Measurements from ENCODE around the gene DEGS2.

Gene DEGS2

DNA sequence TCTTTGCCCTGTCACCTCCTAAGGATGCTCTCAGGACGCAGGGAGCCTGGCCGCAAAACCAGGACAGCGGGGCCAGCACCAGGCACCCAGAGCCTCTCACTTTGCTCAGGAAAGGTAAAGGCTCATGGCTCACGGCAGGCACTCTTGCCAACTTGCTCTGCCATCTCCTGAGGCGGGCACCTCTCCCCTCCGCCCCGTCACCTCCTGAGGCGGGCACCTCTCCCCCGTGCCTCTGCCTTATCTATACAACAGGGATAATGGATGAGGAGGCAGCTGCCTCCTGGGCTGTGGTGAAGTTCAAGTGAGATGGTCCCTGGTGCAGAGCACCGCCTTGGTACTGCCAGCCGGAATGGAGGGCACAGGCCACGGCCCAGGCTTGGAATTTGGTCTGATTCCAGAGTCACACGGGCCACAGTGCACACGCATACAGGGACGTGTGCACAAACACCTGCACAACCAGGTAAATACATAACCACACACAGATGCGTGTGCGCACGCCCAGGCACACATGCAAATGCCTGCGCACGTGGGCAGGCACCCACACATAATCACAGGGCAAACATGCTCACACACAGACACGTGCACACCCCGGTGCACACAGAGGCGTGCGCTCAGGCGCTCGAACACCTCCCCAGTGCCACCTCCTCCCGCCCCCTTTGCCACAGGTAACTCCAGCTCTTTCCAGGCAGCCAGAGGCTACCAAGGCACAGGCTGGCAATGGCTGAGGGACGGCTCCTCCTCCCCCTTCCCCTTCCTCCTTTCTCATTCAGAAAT is 11.6 kb downstream of the DEGS2 start:
- no peak for DNase-seq

GRCh38 chr14:100147181-100147631 is 12.2 kb downstream of the DEGS2 start:
- no peak for DNase-seq

- DNase-seq = no peak
Measured at GRCh38 chr14:100146531-100147091, 12.8 kb downstream of the DEGS2 start.

- no peak for DNase-seq
Measured at GRCh38 chr14:100145682-100146464, 13.6 kb downstream of the DEGS2 start.

DNA sequence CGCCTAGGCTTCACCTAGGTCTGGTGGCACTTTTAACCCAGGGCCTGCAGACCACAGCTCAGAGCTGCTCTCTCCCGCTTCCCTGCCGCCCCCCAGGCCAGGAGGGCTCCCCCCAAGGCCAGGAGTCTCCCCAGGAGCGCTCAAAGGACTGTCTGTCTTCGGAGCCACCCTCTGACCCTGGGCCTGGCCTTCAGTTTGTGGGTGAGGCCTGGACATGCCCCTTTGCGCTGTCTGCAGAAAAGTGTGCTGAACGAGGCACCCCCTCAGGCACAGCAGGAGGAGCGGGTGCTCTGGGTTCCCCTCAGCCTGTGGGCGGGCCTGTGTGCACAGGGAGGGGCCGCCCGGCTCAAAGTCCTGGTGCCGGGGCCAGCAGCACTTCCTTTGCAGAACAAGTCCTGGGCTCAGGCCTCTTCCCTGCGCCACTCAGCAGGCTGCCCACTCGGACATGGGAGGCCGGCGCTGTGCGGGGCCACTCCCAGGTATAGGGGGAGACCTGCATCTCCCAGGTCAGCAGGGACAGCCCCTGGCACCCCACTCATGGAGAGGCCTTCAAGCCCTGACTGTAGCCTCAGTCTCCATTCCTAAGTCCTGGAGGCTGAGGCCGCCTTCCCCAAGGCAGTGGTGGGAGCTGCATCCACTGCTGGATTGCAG is 14.3 kb downstream of the DEGS2 start:
- no peak for DNase-seq

- DNase-seq = no peak
Measured at GRCh38 chr14:100144645-100144995, 14.8 kb downstream of the DEGS2 start.

DNA sequence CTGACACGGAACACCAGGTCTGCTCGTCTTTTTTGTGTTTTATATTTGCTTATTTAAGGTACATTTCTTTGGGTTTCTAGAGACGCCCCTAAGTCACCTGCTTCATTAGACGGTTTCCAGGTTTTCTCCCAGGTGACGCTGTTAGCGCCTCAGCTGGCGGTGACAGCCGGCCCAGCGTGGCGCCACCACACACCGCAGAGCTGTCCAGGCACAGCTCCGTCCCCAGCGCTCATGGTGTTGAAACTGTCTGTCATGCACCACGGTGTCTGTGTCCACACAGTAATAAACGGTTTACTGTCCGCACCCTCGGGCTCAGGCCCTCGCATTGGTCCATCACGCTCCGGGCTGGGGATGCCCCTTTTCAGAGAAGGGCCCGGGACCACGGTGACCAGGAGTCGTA is 15.5 kb downstream of the DEGS2 start:
- no peak for DNase-seq

- no peak for DNase-seq
Measured at GRCh38 chr14:100143523-100143922, 15.9 kb downstream of the DEGS2 start.

- no peak for DNase-seq
Measured at GRCh38 chr14:100142073-100143040, 17.1 kb downstream of the DEGS2 start.

DNA sequence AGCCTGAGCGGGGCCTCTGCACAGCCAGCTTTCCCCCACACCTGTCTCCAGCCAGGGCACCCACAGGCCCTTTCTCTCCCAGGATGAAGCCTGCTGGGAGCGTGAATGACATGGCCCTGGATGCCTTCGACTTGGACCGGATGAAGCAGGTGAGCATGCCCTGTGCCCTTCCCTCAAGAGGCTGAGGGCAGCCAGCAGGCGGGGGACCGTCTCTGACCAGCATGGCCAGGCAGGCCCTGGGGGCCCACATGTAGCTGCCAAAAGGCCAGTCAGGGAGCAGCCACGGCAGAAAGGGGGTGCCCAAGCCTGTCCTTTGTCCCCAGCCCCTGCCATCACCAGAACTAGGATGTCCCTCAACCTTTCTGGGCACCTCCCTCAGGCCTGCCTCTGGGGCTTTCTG is 18.3 kb downstream of the DEGS2 start:
- no peak for DNase-seq

DNA sequence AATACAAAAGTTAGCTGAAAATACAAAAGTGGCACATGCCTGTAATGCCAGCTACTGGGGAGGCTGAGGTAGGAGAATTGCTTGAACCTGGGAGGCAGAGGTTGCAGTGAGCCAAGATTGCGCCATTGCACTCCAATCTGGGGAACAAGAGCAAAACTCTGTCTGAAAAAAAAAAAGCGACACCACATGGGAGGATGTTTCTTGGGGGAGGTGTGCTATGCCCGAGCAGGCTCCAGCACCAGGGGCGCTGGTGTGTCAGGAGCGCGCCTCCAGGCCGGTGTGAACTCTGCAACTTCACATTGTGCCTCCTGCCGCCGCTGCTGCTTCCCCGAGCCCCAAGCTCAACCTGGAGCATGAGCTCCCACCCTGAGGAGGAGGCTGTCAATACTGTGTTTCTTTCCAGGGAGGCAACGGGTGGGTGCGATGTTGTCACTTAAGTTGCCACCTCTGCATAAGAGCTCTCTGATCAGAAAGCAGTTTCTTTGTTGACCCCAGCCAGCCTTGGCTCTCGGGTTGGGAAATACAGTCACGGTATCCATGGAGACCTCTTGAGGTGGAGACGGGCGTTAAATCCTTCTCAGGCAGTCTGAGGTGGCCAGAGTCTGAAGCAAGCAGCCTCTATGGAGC is 18.9 kb downstream of the DEGS2 start:
- no peak for DNase-seq

GRCh38 chr14:100138955-100139354 is 20.5 kb downstream of the DEGS2 start:
- DNase-seq = no peak

GRCh38 chr14:100138082-100138787 is 21.2 kb downstream of the DEGS2 start:
- no peak for DNase-seq

- no peak for DNase-seq
Measured at GRCh38 chr14:100137173-100137572, 22.3 kb downstream of the DEGS2 start.

DNA sequence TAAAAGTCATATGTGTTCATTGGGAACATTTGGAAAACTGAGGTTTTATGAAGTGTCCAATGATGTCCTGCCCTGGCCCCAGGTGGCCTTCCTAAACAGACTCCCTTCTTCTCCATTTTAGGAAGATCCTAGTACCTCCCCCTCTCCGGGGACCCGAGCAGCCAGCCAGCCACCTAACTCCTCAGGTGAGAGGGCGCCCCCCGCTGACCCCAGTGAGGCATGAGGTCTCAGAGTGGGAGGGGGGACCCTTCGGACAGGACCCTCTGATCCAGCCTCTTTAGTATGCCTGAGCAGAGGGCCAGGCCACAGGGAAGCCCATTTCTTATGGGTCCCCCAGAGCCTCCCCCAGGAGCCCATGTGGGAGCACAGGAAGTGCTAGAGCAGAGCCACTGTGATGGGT is 23.7 kb downstream of the DEGS2 start:
- no peak for DNase-seq

DNA sequence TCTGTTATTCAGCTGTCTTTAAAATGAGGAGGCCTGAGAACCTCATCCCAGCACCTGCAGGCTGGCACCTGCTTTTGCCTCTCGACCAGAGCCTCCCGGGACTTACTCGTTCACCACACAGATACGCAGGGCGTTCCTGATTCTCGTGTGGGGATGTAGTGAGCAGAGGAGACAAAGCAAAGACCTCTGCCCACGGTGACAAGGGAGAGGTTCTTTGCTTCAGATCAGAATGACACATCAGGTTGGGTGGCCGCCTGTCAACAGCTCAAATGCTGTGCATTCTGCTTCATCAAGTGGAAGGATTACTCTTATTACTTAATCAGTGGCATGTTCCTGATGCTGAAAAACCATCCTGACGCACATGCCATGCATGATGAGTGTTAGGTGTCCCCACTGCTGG is 24.4 kb downstream of the DEGS2 start:
- no peak for DNase-seq

- no peak for DNase-seq
Measured at GRCh38 chr14:100134586-100134985, 24.9 kb downstream of the DEGS2 start.

GRCh38 chr14:100132903-100133510 is 26.4 kb downstream of the DEGS2 start:
- DNase-seq = no peak

DNA sequence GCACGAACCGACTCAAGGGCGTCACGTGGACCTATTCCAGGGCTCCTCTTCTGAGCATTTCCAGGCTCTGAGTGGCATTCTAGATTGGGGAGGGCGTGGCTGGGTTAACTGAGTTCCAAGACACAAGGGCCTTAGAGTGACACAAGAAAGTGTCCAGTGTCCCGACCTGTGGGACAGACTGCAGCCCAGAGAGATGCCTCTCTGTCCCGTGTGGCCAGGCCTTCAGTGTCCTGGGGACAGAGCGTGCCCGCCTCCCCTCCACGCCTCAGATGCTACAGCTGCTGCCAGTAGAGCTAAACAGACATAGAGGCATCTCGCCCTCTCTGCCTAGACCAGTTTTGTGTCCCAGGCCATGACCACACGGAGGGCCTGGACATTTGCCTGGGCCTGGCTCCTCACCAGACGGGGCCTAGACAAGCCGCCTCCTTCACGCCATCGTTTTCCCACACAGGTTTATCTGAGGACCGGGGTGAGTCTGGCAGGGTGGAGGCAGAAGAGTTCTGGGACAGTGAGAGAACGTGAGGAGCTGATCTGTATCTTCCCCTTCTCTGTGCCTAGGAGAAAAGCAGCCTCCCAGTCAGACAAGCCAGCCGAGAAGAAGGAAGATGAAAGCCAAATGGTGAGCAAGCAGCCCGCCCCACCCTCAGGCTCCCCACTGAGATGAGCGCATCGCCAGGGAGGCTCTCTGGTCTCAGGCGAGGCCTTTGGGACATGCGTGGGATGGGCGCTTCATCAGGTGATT is 27.1 kb downstream of the DEGS2 start:
- no peak for DNase-seq

DNA sequence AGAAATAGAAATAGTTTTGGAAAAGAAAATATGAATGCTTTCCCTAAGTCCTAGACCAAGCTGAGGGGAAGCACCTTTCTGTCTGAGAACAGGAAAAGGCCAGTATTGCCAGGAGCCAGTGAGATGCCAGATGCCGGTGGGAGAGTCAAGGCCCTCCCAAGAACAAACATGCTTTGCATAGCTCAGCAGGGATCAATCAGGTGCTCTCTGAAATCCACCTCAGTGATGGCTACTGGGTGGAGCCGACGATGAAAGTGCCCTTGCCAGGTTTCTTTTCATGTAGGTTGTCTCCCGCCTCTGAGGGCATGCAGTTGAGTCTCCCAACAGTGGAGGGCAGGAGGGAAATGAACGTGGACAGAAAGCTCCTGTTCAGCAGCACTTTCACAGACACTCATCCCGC is 28.3 kb downstream of the DEGS2 start:
- no peak for DNase-seq

Data from SW 1271 (cell line).